Activated CD8-positive, alpha-beta memory T cell treated with anti-CD3 and anti-CD28 coated beads, Interleukin-2, amount 50 U/mL, for 1 hour (primary cell): ENCODE results near the gene MACROD2.
"Not testable (repeated sequence)": the region's sequence is repeated elsewhere in the genome, so short reads cannot be mapped to it uniquely, and the experiment has no call there.

Source experiments
- DNase-seq: peaks from one replicate; pipeline ENCODE4 v3.0.0-alpha.2; 2020; ENCODE audit errors: extremely low read depth

The MACROD2 gene

DNA sequence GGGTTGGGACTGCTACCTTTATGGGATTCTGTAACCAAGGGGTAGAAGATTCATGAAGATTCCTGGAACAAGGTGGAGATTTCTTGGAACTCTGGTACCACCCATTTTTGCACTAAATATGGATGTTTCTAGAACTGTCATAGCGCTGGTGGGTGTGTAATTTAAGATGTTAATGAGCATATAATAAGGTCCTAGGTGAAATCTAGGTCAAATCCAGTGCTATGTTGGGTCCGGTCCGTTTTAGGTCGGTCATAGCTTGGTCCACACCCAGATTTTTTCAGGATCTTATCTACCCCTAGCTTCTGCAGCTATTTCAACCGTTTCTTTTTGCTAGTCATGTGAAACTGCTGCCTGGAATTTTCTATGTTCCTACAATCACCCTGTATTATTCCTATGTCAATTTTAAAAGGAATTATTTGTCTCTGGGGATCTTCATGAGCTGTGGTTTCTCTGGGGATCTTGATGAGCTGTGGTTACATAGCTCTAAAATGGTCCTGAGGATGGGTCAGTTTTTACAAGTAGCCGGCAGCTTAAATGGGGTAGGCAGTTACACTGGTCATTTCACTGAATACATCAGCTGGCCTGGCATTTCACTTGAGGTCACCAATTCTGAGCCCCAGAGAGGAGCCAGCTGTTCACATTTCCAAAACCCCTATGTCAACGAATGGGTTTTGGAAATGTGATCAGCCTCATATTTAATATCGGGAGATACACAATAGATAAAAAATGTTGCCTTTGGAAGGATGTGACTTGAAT lies 994.4 kb downstream of the MACROD2 start:
- no peak for DNase-seq

DNA sequence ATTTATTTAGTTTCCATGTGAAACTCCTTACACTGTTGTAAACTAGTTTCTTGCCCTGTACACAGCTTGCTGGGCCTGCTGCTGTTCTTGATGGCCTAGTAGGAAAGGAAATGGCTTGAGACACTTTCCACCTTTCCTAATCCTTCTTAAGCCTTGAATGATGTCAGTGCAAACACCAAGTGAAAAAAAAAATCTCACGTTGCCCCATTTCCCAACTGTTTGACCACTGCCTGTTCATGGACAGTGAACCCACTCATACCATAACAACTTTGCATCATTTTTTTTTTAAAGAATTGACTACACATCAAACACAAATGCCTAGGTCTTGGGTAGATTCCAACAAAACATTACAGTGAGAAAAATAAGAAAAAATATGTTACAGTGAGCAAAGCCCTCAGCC lies 995.7 kb downstream of the MACROD2 start:
- DNase-seq: no peak

DNA sequence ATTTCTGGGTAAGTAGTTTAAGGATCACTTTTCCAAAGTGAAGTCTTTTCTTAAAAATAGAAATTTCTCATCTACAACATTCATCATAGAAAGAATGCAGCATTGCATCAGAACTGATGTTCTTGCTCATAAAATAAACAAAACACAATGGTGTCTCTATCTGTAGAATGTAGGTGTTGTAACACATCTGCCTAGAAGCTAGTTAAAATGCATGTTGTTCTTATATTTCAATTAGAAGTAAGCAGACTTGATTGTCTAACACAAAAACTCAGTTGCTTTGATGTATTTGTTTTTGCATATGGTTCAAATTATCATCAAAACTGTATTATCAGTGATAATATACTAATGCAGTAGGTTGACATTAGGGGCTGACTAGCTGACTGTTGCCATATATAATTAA lies 996.8 kb downstream of the MACROD2 start:
- no peak for DNase-seq

DNA sequence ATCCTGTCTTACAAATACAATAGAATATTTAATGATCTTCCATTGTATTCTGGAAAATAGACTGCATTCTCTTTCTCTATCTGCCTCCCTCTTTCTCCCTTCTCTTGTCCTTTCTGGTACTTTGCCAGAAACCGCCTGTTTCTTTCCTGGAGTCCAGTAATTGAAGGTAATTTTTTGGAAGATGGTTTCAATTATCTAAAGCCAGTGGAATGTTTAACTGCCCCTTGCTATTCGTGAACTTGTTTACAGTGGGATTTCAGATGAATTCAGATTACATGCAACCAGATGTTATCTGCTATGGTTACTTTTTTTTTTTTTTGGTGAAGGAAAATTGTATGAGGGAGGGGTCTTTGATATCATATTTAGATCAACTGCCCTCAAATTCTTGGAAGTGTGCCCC lies 997.6 kb downstream of the MACROD2 start:
- no peak for DNase-seq

DNA sequence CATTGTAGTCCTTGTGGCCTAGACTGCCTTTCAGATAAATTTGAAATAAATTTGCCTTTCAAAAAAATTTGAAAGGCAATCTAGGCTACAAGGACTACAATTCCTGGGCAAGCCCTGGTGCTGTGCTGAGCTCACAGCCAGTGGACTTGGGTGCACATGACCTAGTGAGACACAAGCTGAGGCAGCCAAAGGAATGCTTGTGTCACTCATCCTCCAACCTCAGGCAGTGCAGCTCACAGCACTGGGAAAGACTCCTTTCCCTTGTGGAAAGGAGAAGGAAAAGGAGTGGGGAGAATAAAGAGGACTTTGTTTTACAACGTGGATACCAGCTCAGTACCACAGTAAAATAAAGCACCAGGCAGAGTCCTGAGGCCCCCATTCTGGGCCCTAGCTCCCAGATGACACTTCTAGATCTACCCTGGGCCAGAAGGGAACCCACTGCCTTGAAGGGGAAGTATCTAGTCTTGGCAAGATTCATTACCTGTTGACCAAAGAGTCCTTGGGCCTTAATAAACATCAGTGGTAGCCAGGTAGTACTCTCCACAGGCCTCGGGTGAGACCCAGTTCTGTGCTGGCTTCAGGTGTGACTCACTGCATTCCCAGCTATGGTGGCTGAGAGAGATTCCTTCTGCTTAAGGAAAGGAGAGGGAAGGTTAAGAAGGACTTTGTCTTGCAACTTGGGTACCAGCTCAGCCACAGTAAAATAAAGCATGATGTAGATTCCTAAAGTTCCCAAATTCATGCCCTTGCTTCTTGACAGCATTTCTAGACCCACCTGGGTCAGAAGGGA lies 1001.8 kb downstream of the MACROD2 start:
- no peak for DNase-seq

DNA sequence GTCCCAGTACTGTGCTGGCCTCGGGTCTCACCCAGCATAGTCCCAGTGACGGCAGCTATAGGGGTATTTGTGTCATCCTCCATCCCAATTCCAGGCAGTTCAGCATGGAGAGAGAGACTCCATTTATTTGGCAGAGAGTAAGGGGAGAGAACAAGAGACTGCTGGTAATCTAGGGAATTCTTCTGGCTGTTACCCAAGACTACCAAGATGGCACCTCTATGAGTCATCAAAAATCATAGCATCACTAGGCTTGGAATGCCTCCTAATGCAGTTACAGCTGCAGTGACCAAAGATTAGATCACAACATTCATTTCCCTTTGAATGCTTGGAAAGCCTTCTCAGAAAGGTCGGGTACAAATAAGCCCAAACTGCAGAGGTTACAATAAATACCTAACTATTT lies 1002.5 kb downstream of the MACROD2 start:
- no peak for DNase-seq

DNA sequence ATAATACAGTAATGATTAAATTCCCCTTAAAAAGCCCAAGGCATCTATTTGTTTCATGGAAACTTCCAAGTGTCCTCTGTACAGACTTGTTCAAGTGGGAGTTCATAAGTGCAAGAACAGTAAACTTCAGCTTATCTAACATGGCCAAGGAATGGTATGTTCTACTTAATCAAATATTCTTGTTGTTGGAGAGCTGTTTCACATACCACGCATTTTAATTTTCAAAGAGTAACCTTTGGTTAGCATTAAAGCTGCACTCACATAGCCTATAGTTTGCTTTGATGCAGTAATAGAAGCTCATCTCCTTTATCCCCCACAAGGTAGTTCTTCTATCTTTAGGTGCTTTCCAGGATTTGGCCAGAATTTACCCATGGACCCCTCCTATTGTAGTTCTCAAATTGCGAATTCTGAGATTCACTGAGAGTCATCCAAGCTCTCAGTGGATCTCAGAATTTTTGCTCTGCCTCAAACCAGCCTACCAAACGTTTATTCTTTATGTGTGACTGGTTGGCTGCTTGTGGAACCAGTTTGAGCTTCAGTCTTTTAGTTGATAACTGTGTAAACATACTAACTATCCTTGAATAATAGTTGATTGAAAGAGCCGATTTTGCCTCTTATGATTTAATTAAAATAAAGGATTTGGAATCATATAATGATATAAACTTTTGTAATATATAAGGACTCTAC lies 1010.1 kb downstream of the MACROD2 start:
- DNase-seq: no peak

DNA sequence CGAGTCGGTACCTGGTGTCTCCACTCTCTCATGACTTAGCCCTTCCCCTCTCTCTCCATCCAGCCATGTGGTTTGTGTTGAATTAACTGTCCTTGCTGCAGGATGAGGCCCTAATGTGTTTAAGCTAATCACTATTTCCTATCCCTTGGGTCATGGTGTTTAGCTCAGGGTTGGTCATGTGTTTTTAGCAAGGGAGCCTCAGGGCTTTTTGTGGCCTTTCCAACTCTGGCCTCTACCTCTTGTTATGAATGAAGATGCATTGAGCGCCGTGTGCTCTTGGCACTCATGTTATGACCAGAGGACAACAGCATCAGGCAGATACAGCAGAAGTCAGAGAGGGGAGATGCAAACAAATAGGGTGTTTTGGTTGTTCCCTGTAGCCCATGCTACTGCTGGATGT lies 1016.3 kb downstream of the MACROD2 start:
- no peak for DNase-seq

DNA sequence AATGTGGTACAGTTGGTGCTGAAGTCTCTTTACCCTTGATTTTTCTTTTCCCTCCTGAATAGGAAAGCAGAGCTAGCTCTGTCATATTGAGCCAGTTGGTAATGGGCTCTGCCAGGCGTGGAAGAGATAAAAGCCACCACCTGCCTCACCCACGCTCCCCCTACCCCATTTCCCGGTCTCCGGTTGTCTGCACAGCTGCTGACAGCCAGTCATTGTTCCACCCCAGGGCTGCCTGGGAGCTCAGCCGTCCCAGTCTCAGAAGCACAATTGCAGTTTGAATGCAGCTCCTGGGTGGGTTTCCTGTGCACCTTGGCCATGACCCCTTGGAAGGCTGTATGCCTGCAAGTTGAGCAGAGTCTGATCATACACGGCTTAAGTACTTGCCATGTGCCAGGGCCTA lies 1017.2 kb downstream of the MACROD2 start:
- DNase-seq: no peak

DNA sequence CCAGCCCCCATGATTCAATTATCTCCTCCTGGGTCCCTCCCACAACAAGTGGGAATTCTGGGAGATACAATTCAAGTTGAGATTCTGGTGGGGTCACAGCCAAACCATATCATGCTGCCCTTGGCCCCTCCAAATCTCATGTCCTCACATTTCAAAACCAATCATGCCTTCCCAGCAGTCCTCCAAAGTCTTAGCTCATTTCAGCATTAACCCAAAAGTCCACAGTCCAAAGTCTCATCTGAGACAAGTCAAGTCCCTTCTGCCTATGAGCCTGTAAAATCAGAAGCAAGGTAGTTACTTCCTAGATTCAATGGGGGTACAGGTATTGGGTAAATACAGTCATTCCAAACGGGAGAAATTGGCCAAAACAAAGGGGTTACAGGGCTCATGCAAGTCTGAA lies 1021.6 kb downstream of the MACROD2 start:
- not testable (repeated sequence) for DNase-seq

DNA sequence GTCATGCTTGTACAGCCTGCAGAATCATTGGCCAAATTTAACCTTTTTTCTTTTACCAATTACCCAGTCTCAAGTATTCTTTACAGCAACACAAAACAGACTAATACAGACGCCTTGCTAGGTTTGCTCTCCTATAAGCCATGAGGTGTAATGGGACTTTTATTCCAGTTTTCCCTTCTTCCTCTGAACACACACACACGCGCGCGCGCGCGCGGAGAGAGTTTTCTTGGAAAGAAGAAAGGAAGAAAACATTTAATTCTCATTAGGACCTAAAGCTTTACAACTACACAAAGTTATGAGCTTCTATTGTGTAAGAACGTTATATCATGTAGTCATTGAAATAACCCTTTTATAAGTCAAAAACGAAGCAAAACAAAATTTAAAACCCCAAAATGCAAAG lies 1023.6 kb downstream of the MACROD2 start:
- no peak for DNase-seq

DNA sequence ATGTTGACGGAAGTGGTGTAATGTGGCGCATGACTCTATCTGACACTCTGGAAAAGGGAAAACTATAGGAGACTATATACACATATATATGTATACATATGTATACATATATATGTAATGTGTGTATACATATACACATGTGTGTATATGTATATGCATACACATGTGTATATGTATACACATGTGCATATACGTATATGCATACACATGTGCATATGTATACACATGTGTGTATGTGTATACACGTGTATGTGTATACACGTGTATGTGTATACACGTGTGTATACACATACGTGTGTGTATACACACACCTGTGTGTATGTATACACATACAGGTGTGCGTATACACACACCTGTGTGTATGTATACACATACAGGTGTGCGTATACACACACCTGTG lies 1025.5 kb downstream of the MACROD2 start:
- DNase-seq: no peak

DNA sequence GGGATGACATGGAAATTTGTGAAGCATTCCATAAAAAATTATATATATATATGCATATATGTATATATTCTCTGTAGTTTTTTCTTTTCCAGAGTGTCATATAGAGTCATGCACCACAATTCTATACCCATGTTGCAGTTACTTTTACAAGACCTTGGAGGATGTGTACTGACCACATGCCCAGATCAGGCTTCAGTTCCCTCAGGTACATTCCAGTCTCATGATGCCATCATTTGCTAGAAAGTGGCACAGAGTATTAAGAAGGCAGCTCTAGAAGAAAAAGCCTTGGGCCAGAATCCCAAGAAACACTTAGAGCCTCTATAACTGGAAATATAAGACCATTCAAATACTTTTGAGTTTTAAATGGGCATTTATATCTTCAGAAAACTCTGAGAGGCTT lies 1027.6 kb downstream of the MACROD2 start:
- no peak for DNase-seq

DNA sequence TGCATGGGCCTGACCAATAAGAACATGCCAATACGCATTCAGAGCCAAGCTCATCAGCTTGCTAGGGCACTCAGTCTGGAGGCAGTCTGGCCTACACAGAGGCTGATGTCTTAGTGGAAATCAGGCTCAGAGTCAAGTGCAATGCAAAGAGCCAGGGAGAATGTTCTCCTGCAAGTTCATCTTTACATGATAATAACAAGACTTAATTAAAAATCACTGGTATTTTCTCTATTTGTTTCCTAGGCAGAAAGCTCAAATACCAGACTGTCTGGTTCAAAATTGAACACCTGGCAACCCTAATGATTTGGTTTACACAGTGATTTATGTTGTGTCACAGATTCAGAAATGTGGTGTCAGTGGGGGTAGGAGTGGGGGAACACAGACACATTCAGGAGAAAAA lies 1031.4 kb downstream of the MACROD2 start:
- DNase-seq: no peak

DNA sequence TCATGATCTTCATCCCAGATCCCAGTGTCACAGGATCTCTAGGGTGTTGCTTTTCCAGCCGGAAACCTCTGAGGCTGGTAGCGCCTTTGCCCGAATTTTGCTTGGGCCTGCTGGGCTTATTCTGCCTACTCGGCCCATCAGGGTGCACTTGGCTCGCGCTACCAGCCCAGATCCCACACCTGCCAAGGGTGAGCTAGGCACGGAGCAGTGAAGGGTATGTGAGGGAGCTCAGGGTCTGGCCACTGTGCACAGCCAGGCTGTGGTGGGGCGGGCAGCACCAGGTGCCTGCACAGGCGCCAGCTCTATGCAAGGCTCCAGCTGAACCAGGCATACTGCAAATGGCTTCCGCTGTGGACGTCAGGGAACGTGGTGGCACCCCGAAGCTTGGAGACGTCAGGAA lies 1035.5 kb downstream of the MACROD2 start:
- no peak for DNase-seq

DNA sequence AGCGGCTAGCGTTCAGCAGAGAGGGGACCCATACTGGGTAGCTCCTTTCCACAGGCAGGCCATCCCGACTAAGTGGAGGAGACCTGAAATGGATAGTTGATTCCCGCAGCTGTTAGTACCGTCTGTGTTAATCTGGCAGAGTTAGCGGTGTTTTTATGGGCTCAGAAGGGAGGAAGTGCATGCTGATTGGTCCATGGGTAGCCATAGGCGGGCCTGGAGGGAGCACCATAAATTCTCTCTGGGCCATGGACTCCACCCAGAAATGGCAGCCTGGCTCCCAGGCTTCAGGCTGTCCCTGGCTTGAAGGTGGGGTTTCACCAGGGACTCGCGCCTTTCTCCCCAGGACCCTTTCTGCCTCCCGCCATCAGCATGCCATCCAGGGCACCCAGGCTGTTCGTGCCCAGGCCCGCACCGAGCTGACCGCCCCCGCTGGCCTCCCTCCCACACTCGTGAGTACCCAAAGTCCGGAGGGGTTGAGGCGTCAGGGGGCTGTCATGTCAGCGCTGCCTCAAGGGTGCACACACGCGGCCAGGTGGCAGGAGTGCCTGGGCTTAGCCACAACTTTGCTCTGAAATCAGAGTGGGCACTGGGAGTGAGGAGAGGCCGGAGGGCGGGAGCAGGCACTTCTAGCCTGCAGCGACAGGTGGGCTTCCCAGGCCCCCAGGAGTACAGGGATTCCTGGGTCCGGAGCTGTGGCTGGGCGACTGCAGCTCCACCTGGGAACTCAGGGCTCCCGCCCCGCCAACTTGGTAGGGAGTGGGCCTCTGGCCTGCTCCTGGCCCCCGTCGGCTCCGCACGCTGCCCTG lies 1036.4 kb downstream of the MACROD2 start:
- no peak for DNase-seq

DNA sequence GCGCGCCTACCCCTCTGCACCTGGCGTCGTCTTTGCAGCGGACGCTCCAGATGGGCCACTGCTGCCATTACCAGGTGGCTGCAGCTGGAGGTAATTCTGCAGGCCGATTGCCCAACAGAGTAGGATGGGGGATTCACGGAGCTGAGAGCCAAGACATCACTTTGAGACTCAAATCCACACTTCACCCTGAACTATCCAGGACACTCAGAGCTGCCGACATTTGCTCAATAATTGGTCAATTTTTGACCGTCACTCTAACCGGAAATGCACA lies 1037.0 kb downstream of the MACROD2 start:
- no peak for DNase-seq

DNA sequence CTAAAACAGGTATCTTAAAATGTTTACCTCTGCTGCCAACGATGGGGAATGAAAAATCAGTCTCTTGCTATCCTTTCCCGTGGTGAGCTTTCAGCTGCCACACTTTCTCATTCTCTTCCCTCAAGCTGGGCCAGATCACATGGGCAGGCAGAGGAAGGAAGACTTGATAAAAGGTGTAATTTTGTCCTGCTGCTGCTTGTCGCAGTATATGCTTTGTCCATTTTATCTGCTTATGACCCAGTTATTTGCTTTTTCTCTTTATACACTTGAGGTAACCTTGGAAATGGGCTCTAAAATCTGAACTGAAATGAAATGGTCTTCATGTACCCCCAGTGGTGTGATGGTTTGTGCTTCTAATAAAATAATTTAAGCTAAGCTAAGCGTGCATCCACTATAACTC lies 1038.0 kb downstream of the MACROD2 start:
- no peak for DNase-seq

DNA sequence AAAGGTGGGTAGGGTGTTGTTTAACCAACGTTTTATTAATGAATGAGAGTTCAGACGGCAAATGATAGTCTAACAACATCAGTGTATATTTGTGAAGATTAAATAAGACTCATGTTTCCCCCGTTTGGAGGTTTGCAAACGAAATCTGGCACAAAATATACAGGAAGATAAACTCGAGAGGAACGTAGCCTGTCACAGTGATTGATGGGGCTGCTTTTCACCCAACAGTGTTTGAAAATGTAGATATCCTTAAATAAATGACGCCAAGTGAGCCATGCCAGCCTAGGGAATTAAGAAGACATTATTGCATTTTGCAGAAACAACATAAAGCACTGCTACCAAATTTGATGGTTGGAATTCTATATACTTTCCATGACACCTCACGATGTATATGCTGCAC lies 1038.6 kb downstream of the MACROD2 start:
- DNase-seq: no peak

DNA sequence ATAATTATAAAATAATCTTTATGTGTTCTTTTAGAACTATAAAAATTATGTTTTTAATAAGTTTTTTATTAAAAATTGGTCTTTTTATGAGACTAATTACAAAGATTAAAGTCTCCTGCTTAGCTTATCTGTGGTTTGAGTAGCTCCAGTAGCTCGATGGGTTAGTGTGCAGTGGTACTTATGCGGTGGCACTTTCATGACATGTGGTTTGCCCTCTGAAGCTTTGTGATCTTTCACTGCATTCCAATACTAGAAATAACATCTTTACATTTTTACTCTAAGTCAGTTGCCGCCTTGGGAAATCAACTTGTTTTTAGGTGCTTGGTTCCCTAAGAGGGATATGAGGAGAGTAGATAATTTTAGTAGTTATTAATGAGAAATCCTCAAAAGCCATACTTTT lies 1041.6 kb downstream of the MACROD2 start:
- no peak for DNase-seq

DNA sequence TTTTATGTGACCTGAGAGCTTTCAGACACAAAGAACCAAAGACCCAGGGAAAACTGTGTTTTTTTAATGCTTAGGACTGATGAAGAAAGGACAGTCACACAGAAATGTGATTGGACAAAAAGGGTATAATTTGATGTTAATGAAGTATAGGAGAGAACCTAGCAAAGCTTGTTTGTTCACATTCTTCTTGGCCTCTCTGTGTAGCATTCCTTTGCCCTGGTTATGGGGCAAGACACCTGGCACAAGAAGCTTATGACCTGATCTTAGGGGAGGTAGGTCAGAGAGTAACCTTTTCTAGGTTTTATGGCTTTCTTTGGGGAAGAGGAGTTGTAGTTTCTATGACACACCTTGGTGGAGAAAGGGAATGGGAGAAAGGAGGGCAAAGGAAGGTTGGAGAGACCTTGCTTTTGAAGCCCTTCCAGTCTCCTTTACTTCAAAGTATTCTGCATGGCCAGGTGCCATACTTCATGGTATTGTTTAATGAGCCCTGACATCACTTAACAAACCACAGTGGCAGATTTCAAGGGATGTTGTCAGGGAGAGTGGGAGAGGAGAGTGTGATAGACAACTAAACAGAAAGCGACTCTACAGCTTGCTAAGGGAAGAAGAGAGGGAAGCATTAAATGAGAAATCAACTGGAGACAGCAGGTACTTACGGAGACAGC lies 1043.9 kb downstream of the MACROD2 start:
- no peak for DNase-seq

DNA sequence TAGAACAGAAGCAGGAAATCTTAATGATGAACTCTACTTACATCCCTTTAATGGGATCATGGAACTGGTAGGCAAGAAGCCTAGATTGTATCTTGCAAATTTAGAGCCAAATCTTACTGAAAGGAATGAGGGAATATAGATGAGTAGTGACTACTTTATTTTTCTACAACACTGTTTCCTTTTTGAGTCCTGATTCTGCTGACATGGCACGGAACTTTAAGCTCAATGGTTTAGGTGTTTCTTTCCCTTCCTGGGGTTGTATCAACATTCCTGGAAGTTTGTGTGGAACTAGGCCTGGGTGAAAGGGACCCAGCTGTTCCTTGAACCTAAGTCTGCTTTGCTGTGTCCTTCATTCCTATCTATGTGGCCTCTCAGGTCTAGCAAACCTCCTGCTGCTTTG lies 1047.4 kb downstream of the MACROD2 start:
- no peak for DNase-seq
